ENCODE data around the gene DRP2.
"Not testable (repeated sequence)": the region's sequence is repeated elsewhere in the genome, so short reads cannot be mapped to it uniquely, and the experiment has no call there.

The DRP2 gene

GRCh38 chrX:101241531-101241930 is 21.9 kb downstream of the DRP2 start:
- no peak for DNase-seq (ENCODE audit: low spot score)

GRCh38 chrX:101252634-101253033 is 33.0 kb downstream of the DRP2 start:
- no peak for DNase-seq (ENCODE audit: low spot score)

- DNase-seq (ENCODE audit: low spot score): no peak
Measured at GRCh38 chrX:101257448-101258258, 38.1 kb downstream of the DRP2 start.

- DNase-seq (ENCODE audit: low spot score): no peak
Measured at GRCh38 chrX:101258259-101258581, 38.6 kb downstream of the DRP2 start.

- DNase-seq (ENCODE audit: low spot score): peak; percentile 13
Measured at GRCh38 chrX:101260435-101260834, 40.8 kb downstream of the DRP2 start.

GRCh38 chrX:101262590-101262989 is 43.0 kb downstream of the DRP2 start:
- DNase-seq (ENCODE audit: low spot score): no peak

- no peak for DNase-seq (ENCODE audit: low spot score)
Measured at GRCh38 chrX:101263766-101264165, 44.2 kb downstream of the DRP2 start.

GRCh38 chrX:101265869-101266428 is 46.4 kb downstream of the DRP2 start:
- DNase-seq (ENCODE audit: low spot score): no peak

- no peak for DNase-seq (ENCODE audit: low spot score)
Measured at GRCh38 chrX:101274198-101274597, 54.6 kb downstream of the DRP2 start.

GRCh38 chrX:101276238-101276637 is 56.7 kb downstream of the DRP2 start:
- no peak for DNase-seq (ENCODE audit: low spot score)

- peak; percentile 14 for DNase-seq (ENCODE audit: low spot score)
Measured at GRCh38 chrX:101287402-101287801, 67.8 kb downstream of the DRP2 start.

GRCh38 chrX:101290957-101291603 is 71.5 kb downstream of the DRP2 start, which contains the start of gene TAF7L:
TSS of gene TAF7L (minus strand) at chrX:101291334. CDS start at chrX:101287543, 3,791 bp downstream.
- DNase-seq (ENCODE audit: low spot score): no peak

GRCh38 chrX:101295603-101296002 is 76.0 kb downstream of the DRP2 start:
- not testable (repeated sequence) for DNase-seq (ENCODE audit: low spot score)

- no peak for DNase-seq (ENCODE audit: low spot score)
Measured at GRCh38 chrX:101303790-101304189, 84.2 kb downstream of the DRP2 start.
